Nephron progenitor cell (in vitro differentiated cells): ENCODE measurements around the gene JARID2.
A peak's percentile ranks its signal among the peaks of the same experiment; 100 is the strongest.

ENCODE experiments used
- DNase-seq: peaks from one replicate; pipeline ENCODE4 v3.0.0; 2021
- H3K27ac Mint-ChIP-seq: 2 replicates; pipeline ENCODE4 v1.8.0; 2021; ENCODE audit warnings: mild to moderate bottlenecking, moderate library complexity, mixed read lengths
- H3K27me3 Mint-ChIP-seq: 2 replicates; pipeline ENCODE4 v1.8.0; 2021; ENCODE audit warnings: mild to moderate bottlenecking, low read depth, mixed read lengths; ENCODE audit not compliant: poor library complexity
- H3K36me3 Mint-ChIP-seq: 2 replicates; pipeline ENCODE4 v1.8.0; 2021; ENCODE audit warnings: low read depth, mixed read lengths
- H3K4me1 Mint-ChIP-seq: 2 replicates; pipeline ENCODE4 v1.8.0; 2021; ENCODE audit warnings: mixed read lengths
- H3K4me3 Mint-ChIP-seq: 2 replicates; pipeline ENCODE4 v1.8.0; 2021; ENCODE audit warnings: mild to moderate bottlenecking, moderate library complexity, mixed read lengths
- H3K9me3 Mint-ChIP-seq: 2 replicates; pipeline ENCODE4 v1.8.0; 2021; ENCODE audit warnings: mild to moderate bottlenecking, moderate library complexity, mixed read lengths
- TF ChIP-seq, protein P1 (sequence below): fragments of 200-600 bp; sonication (generic); IDR thresholded peaks from 2 replicates; pipeline ENCODE4 v1.5.0; 2021; ENCODE audit warnings: antibody characterized with exemption

The JARID2 gene

DNA sequence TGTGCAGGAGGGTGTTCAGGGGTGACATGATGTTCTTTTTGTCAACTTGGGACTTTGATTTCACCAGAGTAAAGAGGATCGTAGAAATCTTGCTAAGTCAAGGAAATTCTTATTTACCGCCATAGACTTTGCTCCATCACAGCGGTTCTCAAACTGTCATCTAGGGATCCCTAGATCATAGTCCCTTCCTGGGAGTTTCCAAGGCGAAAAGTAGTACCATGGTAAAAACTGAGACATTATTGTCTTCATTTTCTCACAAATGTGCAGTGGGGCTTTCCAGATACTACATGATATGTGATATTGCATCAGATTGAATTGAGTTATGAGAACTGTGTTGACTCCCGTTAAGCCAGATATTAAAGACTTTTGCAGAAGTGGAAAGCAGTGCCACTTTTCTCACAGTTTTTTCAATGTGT, 79.7 kb downstream of the JARID2 start:
- Mint-ChIP-seq H3K4me3 (no peak overlapping the region), H3K27me3 (no peaks in the 10 kb centered on the region), H3K27ac (no peak overlapping the region), H3K36me3 (peaks cover 18% of the 10 kb centered on the region), H3K4me1 (peaks cover 82% of the 10 kb centered on the region), H3K9me3 (peaks cover 4% of the 10 kb centered on the region)
- TF ChIP-seq, protein P1, sequence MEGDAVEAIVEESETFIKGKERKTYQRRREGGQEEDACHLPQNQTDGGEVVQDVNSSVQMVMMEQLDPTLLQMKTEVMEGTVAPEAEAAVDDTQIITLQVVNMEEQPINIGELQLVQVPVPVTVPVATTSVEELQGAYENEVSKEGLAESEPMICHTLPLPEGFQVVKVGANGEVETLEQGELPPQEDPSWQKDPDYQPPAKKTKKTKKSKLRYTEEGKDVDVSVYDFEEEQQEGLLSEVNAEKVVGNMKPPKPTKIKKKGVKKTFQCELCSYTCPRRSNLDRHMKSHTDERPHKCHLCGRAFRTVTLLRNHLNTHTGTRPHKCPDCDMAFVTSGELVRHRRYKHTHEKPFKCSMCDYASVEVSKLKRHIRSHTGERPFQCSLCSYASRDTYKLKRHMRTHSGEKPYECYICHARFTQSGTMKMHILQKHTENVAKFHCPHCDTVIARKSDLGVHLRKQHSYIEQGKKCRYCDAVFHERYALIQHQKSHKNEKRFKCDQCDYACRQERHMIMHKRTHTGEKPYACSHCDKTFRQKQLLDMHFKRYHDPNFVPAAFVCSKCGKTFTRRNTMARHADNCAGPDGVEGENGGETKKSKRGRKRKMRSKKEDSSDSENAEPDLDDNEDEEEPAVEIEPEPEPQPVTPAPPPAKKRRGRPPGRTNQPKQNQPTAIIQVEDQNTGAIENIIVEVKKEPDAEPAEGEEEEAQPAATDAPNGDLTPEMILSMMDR = no peak
- no peak for DNase-seq

DNA sequence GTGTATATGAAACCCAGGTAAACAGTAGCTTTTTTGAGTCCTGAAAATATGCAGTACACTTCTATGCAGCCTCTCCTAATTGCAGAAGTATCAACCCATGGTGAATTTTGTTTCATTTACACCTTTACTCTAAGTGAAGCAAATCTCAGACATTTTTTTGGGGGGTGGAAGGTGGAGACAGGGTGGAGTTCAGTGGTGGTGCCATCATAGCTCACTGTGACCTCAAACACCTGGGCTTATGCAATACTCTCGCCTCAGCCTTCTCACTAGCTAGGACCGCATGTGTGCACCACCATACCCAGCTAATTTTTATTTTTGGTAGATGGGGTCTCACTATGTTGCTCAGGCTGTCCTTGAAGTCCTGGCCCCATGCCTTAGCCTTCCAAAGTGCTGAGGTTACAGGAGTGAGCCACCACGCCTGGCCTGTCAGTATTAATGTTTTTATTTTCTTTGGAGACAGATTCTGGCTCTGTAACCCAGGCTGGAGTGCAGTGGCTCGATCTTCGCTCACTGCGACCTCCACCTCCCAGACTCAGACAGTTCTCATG, 80.3 kb downstream of the JARID2 start:
- H3K9me3 Mint-ChIP-seq = peaks cover 4% of the 10 kb centered on the region
- H3K4me1 Mint-ChIP-seq = peaks cover 82% of the 10 kb centered on the region
- peaks cover 18% of the 10 kb centered on the region for H3K36me3 Mint-ChIP-seq
- TF ChIP-seq, protein P1 = no peak
- no peak overlapping the region for H3K27ac Mint-ChIP-seq
- DNase-seq = no peak
- H3K4me3 Mint-ChIP-seq = no peak overlapping the region
- H3K27me3 Mint-ChIP-seq = no peaks in the 10 kb centered on the region

GRCh38 chr6:15327271-15327670, 81.4 kb downstream of the JARID2 start:
- TF ChIP-seq, protein P1 = no peak
- Mint-ChIP-seq H3K27me3 (no peaks in the 10 kb centered on the region), H3K4me1 (peaks cover 78% of the 10 kb centered on the region), H3K4me3 (no peak overlapping the region), H3K36me3 (peaks cover 18% of the 10 kb centered on the region), H3K9me3 (peaks cover 4% of the 10 kb centered on the region), H3K27ac (no peak overlapping the region)
- peak; percentile 15 for DNase-seq

DNA sequence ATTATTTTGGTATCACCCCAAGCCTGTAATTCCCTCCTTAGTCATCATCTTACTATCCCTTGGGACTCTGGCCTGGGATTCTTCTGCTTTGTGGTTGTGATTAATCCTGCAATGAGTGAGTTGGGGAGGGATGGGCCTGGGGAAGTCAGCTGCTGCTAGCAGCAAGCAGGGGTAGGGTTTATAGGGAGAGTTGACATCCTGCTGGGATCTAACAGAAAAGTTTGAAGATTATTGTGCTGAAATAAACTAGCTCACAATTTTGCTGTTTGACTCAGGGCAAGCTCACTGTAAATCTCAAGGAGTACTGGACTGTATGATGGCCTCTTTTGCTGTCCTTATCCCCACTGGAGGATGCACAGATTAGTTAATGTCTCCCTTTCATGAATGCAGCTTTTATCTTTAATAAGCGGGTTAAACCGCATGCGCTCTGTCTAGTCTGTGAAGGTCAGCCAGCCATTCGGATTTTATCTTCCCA, 83.4 kb downstream of the JARID2 start:
- H3K36me3 Mint-ChIP-seq = peaks cover 13% of the 10 kb centered on the region
- DNase-seq = no peak
- no peaks in the 10 kb centered on the region for H3K27me3 Mint-ChIP-seq
- no peak overlapping the region for H3K4me3 Mint-ChIP-seq
- H3K9me3 Mint-ChIP-seq = no peaks in the 10 kb centered on the region
- TF ChIP-seq, protein P1 = no peak
- no peak overlapping the region for H3K27ac Mint-ChIP-seq
- H3K4me1 Mint-ChIP-seq = peaks cover 66% of the 10 kb centered on the region

GRCh38 chr6:15330174-15330944, 84.5 kb downstream of the JARID2 start:
- Mint-ChIP-seq H3K4me3 (no peak overlapping the region), H3K4me1 (peaks cover 67% of the 10 kb centered on the region)

More at GRCh38 chr6:15330174-15330944, 84.5 kb downstream of the JARID2 start:
- no peaks in the 10 kb centered on the region for H3K27me3 Mint-ChIP-seq
- no peaks in the 10 kb centered on the region for H3K9me3 Mint-ChIP-seq
- peaks cover 3% of the 10 kb centered on the region for H3K36me3 Mint-ChIP-seq
- DNase-seq = no peak
- H3K27ac Mint-ChIP-seq = no peak overlapping the region
- TF ChIP-seq, protein P1 = no peak
